Islet of Langerhans (tissue), 1 donor: ENCODE data around the gene OSBPL5.
"Not testable (repeated sequence)": the region's sequence is repeated elsewhere in the genome, so short reads cannot be mapped to it uniquely, and the experiment has no call there.

Source experiments
- FAIRE-seq: peaks from one replicate; lab custom pipeline; 2011; peaks lifted over from hg19 to GRCh38; lab: Jason Lieb, UNC

Gene OSBPL5

DNA sequence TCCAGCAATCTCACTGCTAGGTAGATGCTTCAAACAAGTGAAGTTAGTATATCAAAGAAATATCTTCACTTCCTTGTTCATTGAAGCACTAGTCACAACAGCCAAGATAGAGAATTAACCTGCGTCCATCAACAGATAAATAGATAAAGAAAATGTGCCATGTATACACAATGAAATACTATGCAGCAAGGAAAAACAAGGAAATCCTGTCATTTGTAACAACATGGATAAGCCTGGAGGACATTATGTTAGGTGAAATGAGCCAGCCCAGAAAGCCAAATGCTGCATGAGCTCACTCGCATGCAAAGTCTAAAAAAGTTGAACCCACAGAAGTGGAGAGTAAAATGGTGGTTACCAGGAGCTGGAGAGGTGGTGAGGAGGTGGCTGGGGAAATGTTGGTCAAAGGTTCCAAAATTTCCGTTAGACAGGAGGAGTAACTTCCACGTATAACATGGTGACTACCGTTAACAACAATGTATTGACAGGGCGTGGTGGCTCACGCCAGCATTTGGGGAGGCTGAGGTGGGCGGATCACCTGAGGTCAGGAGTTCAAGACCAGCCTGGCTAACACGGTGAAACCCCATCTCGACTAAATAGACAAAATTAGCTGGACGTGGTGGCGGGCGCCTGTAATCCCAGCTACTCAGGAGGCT is 84.3 kb downstream of the OSBPL5 start:
- FAIRE-seq, result no peak

DNA sequence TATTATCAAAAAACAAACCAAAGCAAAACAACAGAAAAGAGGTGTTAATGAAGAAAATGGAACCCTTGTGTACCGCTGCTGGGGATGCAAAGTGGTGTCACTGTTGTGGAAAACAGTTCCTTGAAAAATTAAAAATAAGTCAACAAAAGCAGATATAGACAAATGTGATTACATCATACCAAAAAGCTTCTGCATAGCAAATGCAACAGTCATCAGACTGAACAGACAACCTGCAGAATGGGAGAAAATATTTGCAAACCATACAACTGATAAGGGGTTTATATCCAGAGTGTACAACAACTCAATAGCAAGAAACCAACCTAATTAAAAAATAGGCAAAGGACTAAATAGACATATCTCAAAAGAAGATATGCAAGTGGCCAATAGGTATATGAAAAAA is 85.0 kb downstream of the OSBPL5 start:
- FAIRE-seq, result no peak

DNA sequence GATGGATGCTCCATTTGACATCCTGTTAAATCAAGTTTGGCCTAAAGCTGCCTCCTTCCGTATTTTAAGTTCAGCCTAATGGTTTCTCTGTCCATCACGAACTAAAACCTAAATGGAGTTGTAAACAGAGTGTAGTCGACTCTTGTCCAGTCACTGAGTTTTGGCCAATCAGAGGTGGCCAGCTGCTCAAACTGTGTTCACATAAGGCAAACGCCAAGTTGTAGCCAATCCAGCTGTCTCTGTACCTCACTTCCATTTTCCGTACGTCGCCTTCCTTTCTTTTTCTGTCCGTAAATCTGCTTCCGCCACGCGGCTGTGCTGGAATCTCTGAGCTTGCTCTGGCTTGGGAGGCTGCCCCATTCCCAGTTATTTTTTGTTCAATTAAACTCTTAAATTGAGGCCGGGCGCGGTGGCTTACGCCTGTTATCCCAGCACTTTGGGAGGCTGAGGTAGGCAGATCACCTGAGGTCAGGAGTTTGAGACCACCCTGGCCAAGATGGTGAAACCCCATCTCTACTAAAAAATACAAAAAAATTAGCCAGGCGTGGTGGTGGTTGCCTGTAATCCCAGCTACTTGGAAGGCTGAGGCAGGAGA is 87.2 kb downstream of the OSBPL5 start:
- no peak for FAIRE-seq

DNA sequence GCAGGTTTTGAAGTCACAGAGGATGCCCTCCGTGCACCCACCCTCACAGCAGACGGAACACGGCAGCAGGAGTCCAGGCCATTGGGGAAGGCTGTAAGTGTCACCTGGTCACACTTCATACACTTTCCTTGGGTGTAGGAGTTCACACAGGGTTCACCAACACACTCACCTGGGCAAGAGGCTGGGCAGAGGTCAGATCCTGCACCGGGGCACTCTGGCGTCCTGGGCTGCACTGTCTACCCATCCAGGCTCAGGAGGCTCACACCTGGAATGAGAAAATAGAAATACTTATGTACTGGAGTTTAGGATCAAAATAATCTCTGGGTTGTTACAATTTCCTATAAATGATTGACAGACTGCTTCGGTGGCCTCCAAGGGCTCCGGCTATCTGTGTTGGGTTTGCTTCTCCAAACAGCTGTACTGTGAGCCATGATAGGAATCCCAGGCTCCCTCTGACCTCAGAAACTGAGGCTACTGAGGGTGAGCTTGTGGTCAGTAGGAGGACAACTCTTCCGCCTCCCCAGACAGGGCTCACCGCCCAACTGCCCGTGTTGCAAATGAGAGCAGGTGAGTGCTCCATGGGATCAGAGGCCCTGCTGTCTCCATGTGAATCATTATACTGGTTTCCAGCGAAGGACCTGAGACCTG is 87.8 kb downstream of the OSBPL5 start:
- FAIRE-seq, result no peak

DNA sequence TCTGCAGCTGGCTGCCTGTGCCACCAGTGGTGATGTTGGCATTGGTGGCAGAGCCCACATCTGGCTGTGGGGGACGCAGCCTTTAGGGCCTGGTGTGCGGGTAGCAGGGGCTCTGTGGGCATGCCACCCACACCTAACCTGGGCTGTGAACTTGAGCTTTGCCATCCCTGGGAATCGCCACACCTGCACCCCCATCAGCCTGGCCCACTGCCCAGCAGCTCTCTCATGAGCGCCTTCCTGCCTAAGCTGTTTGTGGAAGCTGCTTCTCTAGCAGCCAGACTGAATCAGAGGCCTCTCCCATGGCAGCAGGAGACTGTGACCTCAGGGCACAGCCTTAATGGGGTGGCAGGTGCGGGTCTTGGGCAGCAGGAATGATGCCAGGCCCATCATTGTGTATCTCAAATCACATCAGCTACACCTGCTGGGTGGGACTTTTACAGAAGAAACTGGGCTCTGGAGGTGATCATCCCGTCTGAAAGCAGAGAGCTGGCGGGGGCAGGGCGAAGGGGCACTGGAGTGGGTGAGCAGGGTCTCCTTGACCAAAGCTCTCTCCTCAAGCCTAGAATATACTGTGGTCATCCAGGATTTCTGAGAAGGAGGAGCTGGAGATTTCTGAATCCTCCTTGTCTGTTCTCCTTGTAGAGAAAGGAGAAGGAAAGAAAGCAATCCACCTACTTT is 90.1 kb downstream of the OSBPL5 start:
- no peak for FAIRE-seq

DNA sequence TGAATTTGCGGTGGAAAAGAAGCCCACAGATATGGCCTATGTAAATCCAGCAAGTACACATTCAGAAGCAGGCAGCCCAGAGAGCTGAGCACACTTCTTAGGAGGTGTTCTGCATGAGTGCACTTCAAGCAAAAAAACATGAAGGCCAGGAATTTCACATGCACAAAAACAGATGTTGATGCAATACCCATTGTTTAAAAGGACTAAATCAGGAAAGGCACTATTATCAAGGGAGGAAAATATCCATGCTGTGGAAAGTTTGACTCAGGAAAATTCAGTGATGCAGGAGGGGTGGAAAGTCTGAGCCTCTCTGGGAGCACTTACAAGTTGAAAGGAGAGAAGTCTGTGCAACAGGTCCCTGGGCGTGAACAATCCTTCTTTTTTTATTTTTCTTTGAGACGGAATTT is 92.1 kb downstream of the OSBPL5 start:
- no peak for FAIRE-seq

DNA sequence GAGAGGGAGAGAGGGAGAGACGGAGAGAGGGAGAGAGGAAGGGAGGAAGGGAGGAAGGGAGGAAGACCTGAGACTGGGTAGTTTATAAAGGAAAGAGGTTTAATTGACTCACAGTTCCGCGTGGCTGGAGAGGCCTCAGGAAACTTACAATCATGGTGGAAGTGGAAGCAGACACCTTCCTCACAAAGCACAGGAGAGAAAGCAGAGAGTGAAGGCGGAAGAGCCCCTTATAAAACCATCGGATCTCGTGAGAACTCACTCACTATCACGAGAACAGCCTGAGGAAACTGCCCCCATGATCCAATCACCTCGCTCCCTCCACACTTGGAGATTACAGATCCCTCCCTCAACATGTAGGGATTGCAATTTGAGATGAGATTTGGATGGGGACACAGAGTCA is 95.7 kb downstream of the OSBPL5 start:
- no peak for FAIRE-seq

DNA sequence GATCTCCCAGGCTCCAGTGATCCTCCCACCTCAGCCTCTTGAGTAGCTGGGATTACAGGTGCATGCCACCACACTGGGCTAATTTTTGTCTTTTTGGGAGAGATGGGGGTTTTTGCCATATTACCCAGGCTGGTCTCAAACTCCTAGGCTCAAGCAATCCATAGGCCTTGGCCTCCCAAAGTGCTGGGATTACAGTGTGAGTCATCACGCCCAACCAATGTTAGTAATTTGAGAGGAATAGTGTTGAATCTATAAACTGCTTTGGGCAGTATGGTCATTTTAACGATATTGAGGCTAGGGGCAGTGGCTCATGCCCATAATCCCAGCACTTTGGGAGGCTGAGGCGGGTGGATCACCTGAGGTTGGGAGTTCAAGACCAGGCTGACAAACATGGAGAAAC is 98.8 kb downstream of the OSBPL5 start:
- FAIRE-seq, result not testable (repeated sequence)

DNA sequence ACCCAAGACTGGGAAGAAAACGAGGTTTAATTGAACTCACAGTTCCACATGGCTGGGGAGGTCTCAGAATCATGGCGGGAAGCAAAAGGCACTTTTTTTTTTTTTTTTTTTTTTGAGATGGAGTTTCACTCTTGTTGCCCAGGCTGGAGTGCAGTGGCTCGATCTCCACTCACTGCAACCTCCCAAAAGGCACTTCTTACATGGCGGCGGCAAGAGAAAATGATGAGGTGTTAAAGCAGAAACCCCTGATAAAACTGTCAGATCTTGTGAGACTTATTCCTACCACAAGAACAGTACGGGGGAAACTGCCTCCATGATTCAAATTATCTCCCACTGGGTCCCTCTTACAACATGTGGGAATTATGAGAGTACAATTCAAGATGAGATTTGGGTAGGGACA is 100.4 kb downstream of the OSBPL5 start:
- not testable (repeated sequence) for FAIRE-seq

DNA sequence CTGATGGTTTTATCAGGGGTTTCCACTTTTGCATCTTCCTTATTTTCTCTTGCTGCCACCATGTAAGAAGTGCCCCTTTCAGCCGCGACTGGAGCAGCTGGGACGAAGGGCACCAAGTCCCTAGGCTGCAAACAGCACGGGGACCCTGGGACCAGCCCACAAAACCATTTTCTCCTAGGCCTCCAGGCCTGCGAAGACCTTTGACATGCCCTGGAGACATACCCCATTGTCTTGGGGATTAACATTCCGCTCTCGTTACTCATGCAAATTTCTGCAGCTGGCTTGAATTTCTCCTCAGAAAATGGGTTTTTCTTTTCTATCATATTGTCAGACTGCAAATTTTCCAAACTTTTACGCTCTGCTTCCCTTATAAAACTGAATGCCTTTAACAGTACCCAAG is 101.2 kb downstream of the OSBPL5 start:
- not testable (repeated sequence) for FAIRE-seq

DNA sequence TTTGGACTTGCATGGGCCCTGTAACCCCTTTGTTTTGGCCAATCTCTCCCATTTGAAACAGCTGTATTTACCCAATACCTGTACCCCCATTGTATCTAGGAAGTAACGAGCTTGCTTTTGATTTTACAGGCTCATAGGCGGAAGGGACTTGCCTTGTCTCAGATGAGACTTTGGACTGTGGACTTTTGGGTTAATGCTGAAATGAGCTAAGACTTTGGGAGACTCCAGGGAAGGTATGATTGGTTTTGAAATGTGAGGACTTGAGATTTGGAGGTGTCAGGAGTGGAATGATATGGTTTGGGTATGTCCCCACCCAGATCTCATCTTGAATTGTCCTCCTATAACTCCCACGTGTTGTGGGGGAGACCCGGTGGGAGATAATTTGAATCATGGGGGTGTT is 101.7 kb downstream of the OSBPL5 start:
- FAIRE-seq, result not testable (repeated sequence)

DNA sequence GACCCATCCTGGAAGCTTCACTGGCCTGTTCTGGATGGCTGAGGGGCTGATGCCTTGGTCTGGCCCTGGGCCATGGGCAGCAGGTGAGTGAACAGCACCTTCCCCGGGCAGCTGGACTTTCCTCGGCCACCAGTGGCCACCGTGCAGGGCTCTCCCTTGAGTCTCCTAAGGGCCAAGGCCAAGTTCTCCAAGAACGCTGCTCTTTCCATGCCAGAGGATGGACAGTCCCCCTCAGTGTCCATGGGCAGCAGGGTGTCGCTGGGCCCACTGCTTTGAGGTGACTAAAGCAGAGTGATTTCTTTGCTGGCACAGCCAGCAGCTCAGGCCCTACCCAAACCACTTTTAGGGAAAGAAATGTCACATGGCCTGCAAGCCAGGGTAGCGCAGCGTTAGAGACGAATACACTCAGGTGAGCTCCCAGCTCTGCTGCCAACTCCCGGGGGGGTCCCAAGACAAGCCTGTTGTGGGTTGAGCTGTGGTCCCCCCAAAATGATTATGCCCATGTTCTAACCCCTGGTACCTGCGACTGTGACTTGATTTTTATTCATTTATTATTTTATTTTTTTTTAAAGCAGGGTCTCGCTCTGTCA is 104.6 kb downstream of the OSBPL5 start:
- no peak for FAIRE-seq

DNA sequence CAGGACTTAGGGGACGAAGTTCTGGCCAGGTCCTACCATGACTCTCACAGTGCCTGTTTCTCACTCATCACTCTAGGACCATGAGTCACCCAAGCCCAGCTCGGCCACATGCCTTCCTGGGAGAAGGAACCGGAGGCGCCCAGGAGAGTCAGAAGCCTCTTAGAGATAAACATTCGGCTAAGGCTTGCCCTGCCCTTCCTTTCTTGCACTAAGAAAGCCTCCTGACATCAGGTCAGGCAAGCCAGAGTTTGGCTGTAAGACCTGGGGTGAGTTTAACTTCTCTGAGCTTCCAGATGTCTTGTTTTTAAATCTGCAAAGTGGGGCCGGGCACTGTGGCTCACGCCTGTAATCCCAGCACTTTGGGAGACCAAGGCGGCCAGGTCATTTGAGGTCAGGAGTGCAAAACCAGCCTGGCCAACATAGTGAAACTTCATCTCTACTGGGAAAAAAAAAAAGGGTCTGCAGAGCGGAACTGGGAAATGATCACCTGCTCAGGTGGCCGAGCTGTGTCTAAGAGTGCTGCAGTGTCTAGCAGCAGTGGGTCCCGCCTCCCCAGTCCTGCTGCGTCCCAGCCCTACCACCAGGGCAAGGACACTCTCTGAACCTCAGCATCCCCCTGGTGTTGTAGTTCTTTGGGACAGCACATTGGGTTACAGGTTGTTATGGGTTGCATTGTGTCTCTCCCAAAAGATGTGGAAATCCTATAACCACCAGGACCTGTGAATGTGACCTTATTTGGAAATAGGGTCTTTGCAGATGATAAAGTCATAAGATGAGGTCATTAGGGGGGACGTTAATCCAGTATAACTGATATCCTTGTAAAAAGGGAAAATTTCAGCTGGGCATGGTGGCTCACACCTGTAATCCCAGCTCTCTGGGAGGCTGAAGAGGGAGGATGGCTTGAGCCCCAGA is 106.1 kb downstream of the OSBPL5 start:
- no peak for FAIRE-seq

DNA sequence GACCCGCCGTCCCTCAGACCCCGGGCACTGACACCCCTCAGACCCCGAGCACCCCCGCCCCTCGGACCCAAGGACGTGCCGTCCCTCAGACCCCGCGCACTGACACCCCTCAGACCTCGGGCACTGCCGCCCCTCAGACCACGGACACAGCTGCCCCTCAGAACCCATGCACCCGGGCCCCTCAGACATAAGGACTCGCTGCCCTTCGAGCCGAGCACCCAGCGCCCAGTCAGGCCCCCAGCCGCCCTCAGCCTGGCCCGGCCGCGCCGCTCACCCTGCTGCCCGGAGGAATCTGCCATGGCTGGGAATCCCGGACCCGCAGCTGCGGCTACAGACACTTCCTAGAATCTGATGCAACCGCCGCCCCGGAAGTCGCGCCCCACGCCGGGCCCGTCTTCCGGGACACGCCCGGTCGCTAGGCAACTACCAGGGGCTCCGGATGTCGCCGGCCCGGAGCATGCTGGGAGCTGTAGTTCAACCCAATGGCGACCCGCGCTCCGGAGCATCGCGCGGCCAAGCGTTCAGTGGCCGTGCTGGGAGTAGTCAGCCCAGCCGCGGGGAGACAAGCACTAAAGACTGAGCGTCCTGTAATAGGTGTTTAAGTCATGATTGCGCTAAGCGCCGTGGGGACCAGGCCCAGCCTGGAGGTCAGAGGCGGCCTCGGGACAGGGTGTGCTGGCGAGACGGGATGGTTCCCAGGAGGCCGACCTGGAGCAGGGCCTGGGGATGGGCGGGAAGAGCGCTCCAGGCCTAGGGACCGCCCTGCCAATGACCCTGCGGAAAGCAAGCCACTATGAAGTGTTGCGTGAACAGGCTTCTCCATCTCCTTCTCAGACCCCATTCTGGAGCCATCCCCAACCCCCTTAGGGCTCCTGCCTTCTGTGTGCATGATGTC is 107.8 kb downstream of the OSBPL5 start, which contains the start of gene CARS1:
CARS1 (minus strand) TSS at position 355 of the 895 bp plus-strand sequence; CDS start at position 299, 56 bp downstream.
- no peak for FAIRE-seq

DNA sequence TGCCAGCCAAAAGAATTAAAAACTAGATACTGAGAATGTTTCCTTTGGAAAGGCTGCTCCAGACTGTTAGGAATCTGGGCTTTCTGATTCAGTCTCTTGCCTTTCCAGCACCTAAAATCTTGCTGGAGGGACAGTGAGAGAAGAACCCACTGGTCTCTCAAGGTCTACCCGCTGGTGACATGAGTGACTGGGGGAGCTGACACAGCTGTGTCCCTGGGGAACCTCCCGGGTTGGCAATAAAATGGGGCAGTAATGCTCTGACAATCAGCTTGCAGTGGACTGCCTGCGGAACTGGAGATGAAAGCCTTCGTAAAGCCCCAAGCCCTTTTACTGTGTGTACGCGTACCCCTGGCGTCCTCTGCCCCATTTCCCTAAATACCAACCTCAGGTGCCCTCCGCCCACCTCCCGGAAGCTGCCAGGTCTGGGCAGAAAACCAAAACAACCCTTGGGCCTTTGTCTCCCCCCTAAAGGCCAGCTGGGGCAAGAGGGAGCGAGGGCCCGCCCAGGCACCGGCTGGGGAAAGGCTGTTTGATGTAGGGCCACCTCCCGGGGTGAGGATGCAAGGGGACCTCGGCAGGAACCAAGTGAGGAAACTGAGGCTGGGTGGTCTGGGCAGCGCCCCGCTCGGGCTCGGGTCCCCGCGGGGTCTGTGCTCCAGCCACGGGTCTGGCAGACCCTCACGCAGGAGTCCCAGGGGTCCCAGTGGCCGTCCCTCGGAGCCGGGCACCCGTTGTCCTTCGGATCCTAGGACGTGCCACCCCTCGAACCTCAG is 108.6 kb downstream of the OSBPL5 start:
- FAIRE-seq, result no peak

DNA sequence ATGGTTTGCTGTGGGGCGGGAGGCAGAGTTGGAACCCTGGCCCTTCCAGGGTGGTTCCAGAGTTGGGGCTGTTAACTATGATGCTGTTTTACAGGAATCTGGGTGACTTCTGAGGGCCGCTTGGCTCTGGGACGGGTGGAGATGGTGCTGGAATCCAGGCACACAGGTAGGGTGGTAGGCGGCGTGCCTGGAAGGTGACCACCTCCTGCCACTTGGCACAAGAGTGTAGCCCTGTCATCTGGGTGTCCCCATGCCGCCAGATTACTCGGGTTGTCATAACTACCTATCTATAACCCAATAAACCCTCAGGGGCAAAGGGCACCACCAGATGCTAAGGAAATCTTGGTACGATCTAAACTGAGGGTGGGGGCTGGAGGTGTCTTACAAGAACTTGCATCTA is 109.2 kb downstream of the OSBPL5 start:
- no peak for FAIRE-seq

DNA sequence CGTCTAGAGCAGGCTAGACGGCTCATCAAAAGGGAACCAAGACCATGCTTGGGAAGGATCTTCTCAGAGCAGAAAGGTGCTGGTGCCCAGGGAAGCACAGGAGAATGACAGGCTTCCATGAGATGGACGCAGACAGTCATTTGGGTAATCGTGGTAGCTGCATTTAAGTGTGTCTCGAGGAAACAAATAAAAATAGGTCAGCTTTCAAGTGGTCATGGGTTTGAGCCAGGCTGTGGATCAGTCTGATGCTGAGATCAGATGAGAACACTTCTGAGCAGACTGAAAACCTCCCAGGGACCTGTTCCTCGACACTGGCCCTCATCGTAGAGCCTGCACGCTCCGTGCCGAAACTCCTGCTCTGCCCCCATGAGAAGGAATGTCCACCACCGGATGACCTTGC is 112.5 kb downstream of the OSBPL5 start:
- FAIRE-seq, result no peak

DNA sequence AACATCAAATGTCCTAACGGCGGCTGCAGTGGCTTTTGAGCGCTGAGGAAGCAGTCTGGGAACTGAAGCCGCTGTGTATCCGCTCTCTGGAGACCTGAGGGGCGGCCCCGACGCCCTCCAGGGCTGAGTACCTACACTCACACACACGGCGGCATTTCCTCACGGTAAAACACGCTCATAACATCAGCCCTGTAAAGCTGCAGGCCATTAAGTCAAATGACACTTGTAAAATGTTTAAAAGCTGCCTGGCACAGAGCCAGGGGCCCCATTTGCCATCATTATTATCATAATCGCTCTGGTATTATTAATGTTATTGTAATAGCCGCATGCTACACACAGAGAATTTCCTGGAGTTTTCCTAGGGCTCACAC is 113.0 kb downstream of the OSBPL5 start:
- no peak for FAIRE-seq

DNA sequence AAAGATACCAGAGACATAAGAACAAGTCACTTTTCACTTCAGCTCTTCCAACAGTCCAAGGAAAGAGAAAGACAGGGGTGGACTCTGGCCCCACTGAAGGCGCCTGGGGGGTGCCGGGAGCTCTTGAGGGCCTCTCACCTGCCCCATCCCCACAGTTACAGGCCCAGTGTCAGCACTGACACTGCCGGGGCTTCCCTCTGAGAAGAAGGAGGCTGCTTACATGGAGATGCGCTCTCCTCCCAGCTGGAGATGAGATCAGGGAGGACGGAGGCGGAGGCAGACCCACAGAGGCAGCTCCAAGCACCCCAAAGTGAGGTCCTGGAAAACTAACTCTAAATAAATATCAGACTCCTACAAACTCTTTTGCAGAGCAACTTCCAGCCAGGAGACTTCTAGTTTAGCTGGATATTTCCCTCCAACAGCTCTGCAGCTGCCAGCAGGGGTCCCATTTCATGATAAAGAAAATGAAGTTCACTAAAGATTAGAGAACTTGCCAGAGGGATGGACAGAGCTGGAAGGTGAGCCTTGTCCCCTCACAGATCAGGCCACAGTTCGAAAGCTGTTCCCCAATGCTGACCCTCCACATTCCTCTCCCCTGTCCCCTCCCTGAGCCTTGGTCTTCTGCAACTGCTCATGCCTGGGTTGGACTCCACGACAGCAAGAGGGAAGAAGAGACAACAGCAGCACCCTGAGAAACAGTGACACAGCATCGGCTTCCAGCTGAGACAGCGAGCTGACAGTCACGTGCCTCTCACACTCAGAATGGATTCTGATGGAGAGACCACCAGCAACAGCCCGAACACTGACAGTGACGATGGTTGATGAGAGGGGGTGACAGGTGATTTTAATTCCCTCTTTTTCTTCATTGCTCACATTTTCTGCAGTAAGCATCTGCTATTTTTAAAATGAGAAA is 113.7 kb downstream of the OSBPL5 start:
- no peak for FAIRE-seq
